ENCODE results near the gene FOXE3.

The FOXE3 gene

GRCh38 chr1:47405697-47406096, 10.4 kb upstream of the FOXE3 start:
- DNase-seq (ENCODE audit: low read depth, low spot score) = no peak

- no peak for DNase-seq (ENCODE audit: low read depth, low spot score)
Observed at GRCh38 chr1:47406966-47407365, 9.1 kb upstream of the FOXE3 start.

DNA sequence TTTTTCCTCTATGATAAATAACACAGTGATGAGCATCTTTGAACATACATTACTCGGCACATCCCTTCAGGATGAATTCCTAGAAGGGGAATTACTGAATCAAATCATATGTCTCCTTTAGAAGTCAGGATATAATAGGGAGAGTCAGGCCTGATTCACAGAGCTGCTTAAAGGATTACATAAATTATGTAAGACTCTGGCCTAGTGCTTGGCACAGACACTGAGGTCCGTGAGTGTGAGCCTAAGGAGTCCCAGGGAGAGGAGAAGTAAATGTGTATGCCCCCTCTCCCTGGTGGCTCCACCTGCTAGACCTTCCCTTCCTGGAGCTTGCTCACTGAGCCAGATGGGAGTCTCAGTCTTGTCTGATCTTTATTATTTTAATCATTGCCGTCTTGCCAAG, 8.6 kb upstream of the FOXE3 start:
- DNase-seq (ENCODE audit: low read depth, low spot score) = no peak

DNA sequence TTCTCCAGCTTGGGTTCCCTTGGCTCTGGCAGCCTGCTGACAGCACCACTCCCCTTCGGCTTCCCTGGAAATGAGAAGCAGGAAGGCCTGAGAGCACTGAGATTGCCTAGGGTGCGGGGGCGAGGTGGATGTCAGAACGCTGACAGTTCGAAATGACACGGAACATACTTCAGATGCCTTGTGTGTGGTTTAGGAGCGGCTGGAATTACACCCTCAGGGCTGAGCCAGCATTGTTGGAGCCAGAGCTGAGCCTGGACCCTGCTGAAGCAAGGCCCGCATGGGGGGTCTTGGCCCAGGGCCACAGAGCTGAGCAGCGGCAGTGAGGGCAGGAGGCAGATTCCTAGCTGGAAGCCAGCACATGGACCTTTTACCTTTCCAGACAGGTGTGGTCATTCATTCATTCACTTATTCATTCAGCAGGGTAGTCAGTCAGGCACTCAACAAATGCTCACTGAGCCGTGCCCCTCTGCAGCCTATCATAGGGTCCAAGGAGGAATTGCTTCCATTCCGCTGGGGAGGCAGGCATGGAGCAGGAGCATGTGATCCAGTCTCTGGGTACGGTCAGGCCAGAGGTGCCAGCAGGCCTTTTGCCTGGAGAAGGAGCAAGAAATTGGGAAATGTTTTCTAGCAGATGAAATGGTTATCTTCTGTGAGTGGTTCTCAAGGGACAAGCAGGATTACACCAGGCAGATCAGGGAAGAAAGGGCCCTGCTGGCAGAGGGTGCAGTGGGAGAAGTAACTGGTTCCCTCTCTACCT, 6.6 kb upstream of the FOXE3 start:
- peak; percentile 86 for DNase-seq (ENCODE audit: low read depth, low spot score)

DNA sequence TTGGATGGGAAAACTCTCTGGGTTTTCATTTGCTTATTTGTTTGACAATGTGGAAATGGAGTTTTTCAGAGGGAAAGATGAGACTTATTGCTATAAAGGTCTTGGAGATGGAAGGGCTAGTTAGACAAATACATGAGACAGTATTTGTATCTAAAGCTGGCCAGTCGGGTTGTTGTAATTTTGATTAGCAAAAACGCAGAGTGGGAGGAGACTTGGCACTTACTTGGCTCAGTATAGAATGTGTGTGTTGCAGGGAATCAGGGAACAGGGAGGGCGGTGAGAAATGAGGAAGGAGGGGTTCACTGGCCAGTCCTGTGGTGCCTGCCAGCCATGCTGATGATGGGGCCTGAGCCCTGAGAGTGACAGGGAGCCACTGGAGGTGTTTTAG, 6.0 kb upstream of the FOXE3 start:
- DNase-seq (ENCODE audit: low read depth, low spot score) = no peak

- DNase-seq (ENCODE audit: low read depth, low spot score) = no peak
Observed at GRCh38 chr1:47411436-47411835, 4.6 kb upstream of the FOXE3 start.

GRCh38 chr1:47412437-47412836, 3.6 kb upstream of the FOXE3 start:
- no peak for DNase-seq (ENCODE audit: low read depth, low spot score)

DNA sequence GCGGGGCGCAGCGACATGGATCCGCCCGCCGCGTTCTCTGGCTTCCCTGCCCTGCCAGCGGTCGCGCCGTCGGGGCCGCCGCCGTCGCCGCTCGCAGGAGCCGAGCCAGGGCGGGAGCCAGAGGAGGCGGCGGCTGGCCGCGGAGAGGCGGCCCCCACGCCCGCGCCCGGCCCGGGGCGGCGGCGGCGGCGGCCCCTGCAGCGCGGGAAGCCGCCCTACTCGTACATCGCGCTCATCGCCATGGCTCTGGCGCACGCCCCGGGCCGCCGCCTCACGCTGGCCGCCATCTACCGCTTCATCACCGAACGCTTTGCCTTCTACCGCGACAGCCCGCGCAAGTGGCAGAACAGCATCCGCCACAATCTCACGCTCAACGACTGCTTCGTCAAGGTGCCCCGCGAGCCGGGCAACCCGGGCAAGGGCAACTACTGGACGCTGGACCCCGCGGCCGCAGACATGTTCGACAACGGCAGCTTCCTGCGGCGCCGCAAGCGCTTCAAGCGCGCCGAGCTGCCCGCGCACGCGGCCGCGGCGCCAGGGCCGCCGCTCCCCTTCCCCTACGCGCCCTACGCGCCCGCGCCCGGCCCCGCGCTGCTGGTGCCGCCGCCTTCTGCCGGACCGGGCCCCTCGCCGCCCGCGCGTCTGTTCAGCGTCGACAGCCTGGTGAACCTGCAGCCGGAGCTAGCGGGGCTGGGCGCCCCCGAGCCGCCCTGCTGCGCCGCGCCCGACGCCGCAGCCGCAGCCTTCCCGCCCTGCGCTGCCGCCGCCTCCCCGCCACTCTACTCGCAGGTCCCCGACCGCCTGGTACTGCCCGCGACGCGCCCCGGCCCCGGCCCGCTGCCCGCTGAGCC, 459 bp downstream of the FOXE3 start:
- no peak for DNase-seq (ENCODE audit: low read depth, low spot score)

GRCh38 chr1:47417170-47418044, 1.3 kb downstream of the FOXE3 start:
- DNase-seq (ENCODE audit: low read depth, low spot score) = no peak

- no peak for DNase-seq (ENCODE audit: low read depth, low spot score)
Observed at GRCh38 chr1:47418122-47418521, 2.0 kb downstream of the FOXE3 start.

DNA sequence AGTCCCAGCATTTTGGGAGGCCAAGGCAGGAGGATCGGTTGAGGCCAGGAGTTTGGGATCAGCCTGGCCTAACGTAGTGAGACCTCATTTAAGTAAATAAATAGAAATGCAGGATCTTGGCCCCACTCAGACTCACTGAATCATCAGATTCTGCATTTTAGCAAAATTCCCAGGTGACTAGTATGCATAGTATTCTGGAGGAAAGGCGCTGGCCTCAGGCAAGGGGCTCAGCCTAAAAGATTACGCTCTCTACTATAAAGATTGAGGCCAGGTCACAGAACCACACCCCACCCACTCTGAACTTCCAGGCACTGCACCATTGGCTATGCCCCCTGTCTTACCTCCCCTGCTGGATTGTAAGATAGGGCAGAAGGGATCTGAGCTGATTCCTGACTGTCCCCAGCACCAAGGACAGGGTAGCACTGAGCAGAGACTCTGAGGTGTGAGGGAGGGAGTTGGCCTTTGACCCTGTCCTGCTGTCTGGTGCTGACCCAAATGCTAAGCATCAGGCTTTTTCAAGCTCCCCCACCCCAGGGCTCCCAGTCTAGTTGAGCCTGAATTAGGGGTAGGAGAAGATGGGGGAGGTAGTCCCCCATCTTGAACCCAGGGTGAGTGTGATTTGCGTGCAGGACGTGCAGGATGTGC, 2.7 kb downstream of the FOXE3 start:
- no peak for DNase-seq (ENCODE audit: low read depth, low spot score)

GRCh38 chr1:47420547-47420946, 4.5 kb downstream of the FOXE3 start:
- no peak for DNase-seq (ENCODE audit: low read depth, low spot score)

GRCh38 chr1:47423872-47424271, 7.8 kb downstream of the FOXE3 start:
- no peak for DNase-seq (ENCODE audit: low read depth, low spot score)

GRCh38 chr1:47424336-47424982, 8.4 kb downstream of the FOXE3 start:
- peak; percentile 73 for DNase-seq (ENCODE audit: low read depth, low spot score)

- DNase-seq (ENCODE audit: low read depth, low spot score) = peak; percentile 49
Observed at GRCh38 chr1:47431534-47431933, 15.4 kb downstream of the FOXE3 start.

DNA sequence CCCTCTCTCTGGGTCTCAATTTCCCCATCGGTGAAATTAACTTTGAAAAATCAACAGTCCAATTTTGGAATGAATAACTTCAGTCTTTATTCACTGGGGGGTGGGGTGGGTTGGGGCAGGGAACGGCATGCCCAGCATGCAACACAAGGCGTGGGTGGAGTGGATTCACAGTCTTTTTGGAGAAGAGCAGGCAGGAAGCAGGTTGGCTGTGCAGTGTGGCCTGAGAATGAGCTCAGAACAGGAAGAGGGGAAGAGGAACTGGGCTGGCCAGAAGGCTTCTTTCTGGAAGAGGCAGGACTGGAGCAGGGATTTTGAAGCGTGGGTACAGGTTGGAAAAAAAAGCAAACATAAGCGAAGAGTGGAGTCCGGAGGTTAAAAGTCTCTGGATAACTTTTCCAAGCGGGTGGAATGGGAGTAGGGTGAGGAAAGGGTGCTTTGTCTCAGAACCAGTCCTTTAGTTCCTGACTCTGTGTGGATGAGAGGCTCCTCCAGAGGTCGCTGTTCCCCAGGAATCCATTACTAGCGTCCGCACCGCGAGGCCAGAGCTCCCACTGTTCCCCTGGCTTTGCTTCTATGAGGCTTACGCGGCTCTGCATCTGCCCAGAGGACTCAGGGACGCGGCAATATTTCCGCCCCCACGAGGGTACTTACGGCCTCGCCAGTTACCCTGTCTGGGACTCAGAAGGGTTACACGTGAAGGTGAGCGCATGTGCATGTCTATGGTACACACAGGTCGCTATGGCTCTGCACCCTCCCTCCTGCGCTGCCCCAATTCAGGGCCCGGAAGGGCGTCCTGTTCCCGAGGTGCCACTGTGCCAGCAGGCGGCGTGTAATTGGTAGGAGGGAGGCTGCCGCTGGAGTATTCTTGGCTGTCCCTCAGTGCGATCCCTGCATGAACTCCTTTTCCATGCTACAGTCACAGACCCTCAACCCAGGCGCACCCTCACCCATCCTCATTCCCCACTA, 16.3 kb downstream of the FOXE3 start:
- DNase-seq (ENCODE audit: low read depth, low spot score) = peak; percentile 89

DNA sequence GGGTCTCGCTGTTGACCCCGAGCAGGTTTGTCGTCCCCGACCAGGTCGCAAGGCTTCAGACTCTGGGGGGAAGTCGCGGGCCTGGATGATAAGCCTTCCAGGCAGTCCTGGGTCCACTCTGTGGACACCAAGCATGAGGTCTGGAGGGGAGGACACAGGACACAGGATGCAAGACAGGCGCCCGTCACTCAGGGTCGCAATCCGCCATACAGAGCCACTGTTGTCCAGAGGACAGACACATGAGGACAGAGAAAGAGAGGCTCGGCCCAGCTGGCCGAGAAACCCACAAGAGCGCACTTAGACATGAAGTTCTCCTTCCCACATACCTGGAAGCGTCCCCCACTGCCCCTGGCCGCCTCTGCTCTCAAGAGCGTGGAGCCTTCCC, 16.9 kb downstream of the FOXE3 start:
- DNase-seq (ENCODE audit: low read depth, low spot score) = no peak

DNA sequence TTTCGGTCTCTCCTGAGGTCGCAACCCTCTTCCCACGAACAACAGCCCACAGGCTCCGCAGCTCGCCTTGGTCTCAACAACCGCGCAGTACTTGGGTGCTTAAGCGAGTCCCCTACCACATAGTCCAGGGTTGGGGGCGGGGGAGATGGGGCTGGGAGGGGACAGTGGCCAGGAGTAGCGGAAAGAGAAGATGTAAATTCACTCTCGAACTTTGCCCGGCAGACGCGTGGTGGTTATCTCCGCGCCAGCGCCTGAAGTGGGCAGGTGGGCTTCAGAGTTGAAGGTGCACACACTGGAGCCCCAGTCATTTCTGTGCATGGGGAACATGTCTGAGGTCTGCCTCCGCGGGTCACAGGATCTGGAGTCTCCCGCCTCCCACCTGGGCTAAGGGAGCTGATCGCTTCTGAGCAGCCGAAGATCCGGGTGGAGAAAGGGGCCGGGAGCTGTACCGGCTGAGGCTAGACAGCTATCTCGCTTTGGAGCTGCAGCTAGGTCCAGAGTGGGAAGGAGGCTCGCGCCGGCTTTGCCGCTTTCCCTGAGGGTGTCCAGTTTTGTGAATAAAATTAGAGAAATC, 17.5 kb downstream of the FOXE3 start:
- DNase-seq (ENCODE audit: low read depth, low spot score) = no peak

GRCh38 chr1:47434051-47434842, 18.2 kb downstream of the FOXE3 start:
- peak; percentile 70 for DNase-seq (ENCODE audit: low read depth, low spot score)

Measured in astrocyte of the hippocampus (primary cell).